Measurements from ENCODE around the gene NEK5.

DNA sequence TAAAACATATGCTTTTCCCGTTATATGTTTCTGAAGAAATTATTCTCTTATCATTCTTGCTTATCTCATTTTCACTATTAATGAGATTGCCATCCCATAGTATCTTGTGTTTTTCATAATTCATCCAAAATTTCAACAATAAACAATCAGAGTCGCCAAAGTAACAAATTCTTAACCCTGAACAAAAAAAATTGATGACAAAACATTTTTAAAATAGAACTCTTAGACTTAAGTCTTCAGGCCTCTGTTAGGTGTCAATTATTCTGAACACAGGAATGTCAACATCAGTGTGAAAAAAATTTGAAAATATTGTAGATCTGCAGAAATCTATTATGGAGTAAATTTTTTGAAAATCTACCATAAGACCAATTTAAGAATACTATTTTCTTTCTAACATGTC, 37.4 kb downstream of the NEK5 start:
- TF ChIP-seq POLR2AphosphoS5 (IDR thresholded peaks at IDR 0.05; ENCODE audit: borderline replicate concordance, low read depth, low read length): no peak
- TF ChIP-seq EZH2 (IDR thresholded peaks at IDR 0.05): no peak
- TF ChIP-seq FOXP2 (optimal IDR thresholded peaks at IDR 0.05; ENCODE audit: control extremely low read depth, extremely low read length, insufficient read depth): no peak
